IMR-90 (cell line): ENCODE measurements around the gene DLX2. TPM values are rescaled to one million over a fixed set of nuclear protein-coding genes. Genes with fewer than 3 reads are reported as not detected.

Experiments used
- ATAC-seq: fragments of 200-7000 bp; cut with Tn5 transposase; 2 replicates; pipeline ENCODE4 v1.9.1; 2020; ENCODE audit warnings: low read depth, mild to moderate bottlenecking, moderate library complexity
- BruUV-seq: library from RNA; stranded (reverse); fragments of 400-500 nt; replicated peaks from 2 replicates; lab custom pipeline; 2021; lab: Mats Ljungman, UMichigan
- CTCF ChIA-PET: fragments of 300-600 bp; formaldehyde crosslinking; extraction: SDS; loops from one replicate; lab custom pipeline; 2021; ENCODE audit warnings: antibody characterized with exemption; lab: Yijun Ruan, JAX
- POLR2A ChIA-PET: fragments of 300-600 bp; sonication (Branson Sonifier 250); formaldehyde crosslinking; loops from one replicate; lab custom pipeline; 2022; ENCODE audit warnings: antibody characterized with exemption; ENCODE audit not compliant: unreplicated experiment; lab: Charles Lee
- DNase-seq: peaks from one replicate; pipeline ENCODE4 v3.0.0; 2013
- H2AFZ ChIP-seq: replicated peaks from 2 replicates; pipeline ENCODE3; 2013; ENCODE audit warnings: low read length, mild to moderate bottlenecking; ENCODE audit not compliant: poor library complexity
- H2AK5ac ChIP-seq: 2 replicates; pipeline ENCODE4 v1.6.1; 2013; ENCODE audit warnings: low read depth, low read length, inconsistent platforms
- H2AK9ac ChIP-seq: replicated peaks from 2 replicates; pipeline ENCODE3; 2013; ENCODE audit warnings: mild to moderate bottlenecking, low read depth, low read length, moderate library complexity; ENCODE audit not compliant: poor library complexity
- H2BK120ac ChIP-seq: 2 replicates; pipeline ENCODE4 v1.6.1; 2013; ENCODE audit warnings: low read depth, low read length, inconsistent platforms
- H2BK15ac ChIP-seq: 3 replicates; pipeline ENCODE4 v1.6.1; 2013; ENCODE audit warnings: low read depth, low read length, inconsistent platforms
- H2BK20ac ChIP-seq: 2 replicates; pipeline ENCODE4 v1.6.1; 2013; ENCODE audit warnings: low read depth, mild to moderate bottlenecking, inconsistent platforms, low read length, moderate library complexity
- H2BK5ac ChIP-seq: 2 replicates; pipeline ENCODE4 v1.6.1; 2013; ENCODE audit warnings: mild to moderate bottlenecking, low read depth, low read length, inconsistent platforms; ENCODE audit not compliant: poor library complexity, severe bottlenecking
- H3K14ac ChIP-seq: replicated peaks from 2 replicates; pipeline ENCODE4 v1.6.1; 2013; ENCODE audit warnings: low read depth, low read length, inconsistent platforms
- H3K18ac ChIP-seq: 2 replicates; pipeline ENCODE4 v1.6.1; 2013; ENCODE audit warnings: low read depth, low read length, control low read depth
- H3K23ac ChIP-seq: 2 replicates; pipeline ENCODE4 v1.6.1; 2013; ENCODE audit warnings: low read depth, low read length, inconsistent platforms
- H3K27ac ChIP-seq: 2 replicates; pipeline ENCODE4 v1.5.1; 2013; ENCODE audit warnings: mild to moderate bottlenecking, control low read depth, low read length; ENCODE audit not compliant: insufficient read depth
- H3K27me3 ChIP-seq: 2 replicates; pipeline ENCODE4 v1.6.1; 2013; ENCODE audit warnings: low read length; ENCODE audit not compliant: control insufficient read depth, insufficient read depth
- H3K36me3 ChIP-seq: 2 replicates; pipeline ENCODE4 v1.6.1; 2013; ENCODE audit warnings: low read length, mixed read lengths; ENCODE audit not compliant: control insufficient read depth, insufficient read depth
- H3K4ac ChIP-seq: 2 replicates; pipeline ENCODE4 v1.6.1; 2013; ENCODE audit warnings: low read depth, low read length, inconsistent platforms
- H3K4me1 ChIP-seq: 2 replicates; pipeline ENCODE4 v1.6.1; 2013; ENCODE audit warnings: low read length, mixed read lengths; ENCODE audit not compliant: control insufficient read depth, insufficient read depth
- H3K4me2 ChIP-seq: 2 replicates; pipeline ENCODE4 v1.6.1; 2013; ENCODE audit warnings: low read depth, mild to moderate bottlenecking, control low read depth, low read length, moderate library complexity
- H3K4me3 ChIP-seq: 2 replicates; pipeline ENCODE4 v1.5.1; 2013; ENCODE audit warnings: low read depth, mild to moderate bottlenecking, control low read depth, low read length, moderate library complexity; ENCODE audit not compliant: insufficient read depth
- H3K56ac ChIP-seq: 2 replicates; pipeline ENCODE4 v1.6.1; 2013; ENCODE audit warnings: low read length, inconsistent platforms; ENCODE audit not compliant: insufficient read depth; ENCODE audit errors: extremely low read depth
- H3K79me1 ChIP-seq, 2 experiments: 2 replicates each; pipeline ENCODE4 v1.6.1; 2013; ENCODE audit warnings: low read length in 2 of 2, inconsistent platforms in 1 of 2, low read depth in 1 of 2
- H3K9ac ChIP-seq: 2 replicates; pipeline ENCODE4 v1.6.1; 2013; ENCODE audit warnings: low read depth, low read length, control low read depth
- H3K9me1 ChIP-seq: 2 replicates; pipeline ENCODE4 v1.6.1; 2013; ENCODE audit warnings: low read length, inconsistent platforms; ENCODE audit not compliant: insufficient read depth
- H3K9me3 ChIP-seq: 2 replicates; pipeline ENCODE4 v1.6.1; 2013; ENCODE audit warnings: low read length; ENCODE audit not compliant: control insufficient read depth, insufficient read depth
- H4K20me1 ChIP-seq: 2 replicates; pipeline ENCODE4 v1.6.1; 2013; ENCODE audit warnings: low read length, inconsistent platforms; ENCODE audit not compliant: insufficient read depth
- H4K5ac ChIP-seq: 2 replicates; pipeline ENCODE4 v1.6.1; 2013; ENCODE audit warnings: mild to moderate bottlenecking, low read depth, low read length, control low read depth
- H4K8ac ChIP-seq, 2 experiments: 2 replicates each; pipeline ENCODE4 v1.6.1; 2013; ENCODE audit warnings: low read depth in 2 of 2, low read length in 2 of 2, control low read depth in 1 of 2, inconsistent platforms in 1 of 2
- H4K91ac ChIP-seq: 2 replicates; pipeline ENCODE4 v1.6.1; 2013; ENCODE audit warnings: low read depth, low read length, inconsistent platforms; ENCODE audit not compliant: insufficient read depth
- CHD1 ChIP-seq: IDR thresholded peaks from 2 replicates; pipeline ENCODE4 v1.6.1; 2012; ENCODE audit warnings: low read depth, low read length, improper control_type of control experiment
- FOS ChIP-seq: fragments of 150-350 bp; IDR thresholded peaks from 2 replicates; pipeline ENCODE4 v1.6.1; 2016; ENCODE audit warnings: low read depth, low read length
- MAZ ChIP-seq: IDR thresholded peaks from 2 replicates; pipeline ENCODE4 v1.6.1; 2012; ENCODE audit warnings: low read depth, mild to moderate bottlenecking, low read length, improper control_type of control experiment, moderate library complexity, borderline replicate concordance
- NFE2L2 ChIP-seq: fragments of 150-350 bp; IDR thresholded peaks from 2 replicates; pipeline ENCODE4 v1.6.1; 2016; ENCODE audit warnings: low read depth, mild to moderate bottlenecking, low read length
- RAD21 ChIP-seq: IDR thresholded peaks from 2 replicates; pipeline ENCODE4 v1.6.1; 2012; ENCODE audit warnings: low read length, improper control_type of control experiment
- WGBS, 2 experiments: methylation state at CpG; one replicate each; pipeline versions ENCODE4 v1.1.5 to v1.1.7; 2013; ENCODE audit warnings: missing lambda C conversion rate in 2 of 2; ENCODE audit not compliant: insufficient read length in 1 of 2; ENCODE audit errors: extremely low coverage in 2 of 2; 5-methylcytosine and 5-hydroxymethylcytosine counted together
- dilution Hi-C: fragments of 300-500 bp; cut with HindIII; formaldehyde crosslinking; loops from one replicate; pipeline ENCODE4 v1.14.3; 2018; ENCODE audit warnings: low sequenced_read_pairs; ENCODE audit not compliant: unreplicated experiment
- in situ Hi-C: fragments of 300-500 bp; cut with MboI; formaldehyde crosslinking; loops from 3 replicates; pipeline ENCODE4 v1.14.3; 2019; ENCODE audit warnings: low sequenced_read_pairs, inconsistent platforms, mixed read lengths
- intact Hi-C: fragments of 100-400 bp; cut with micrococcal nuclease; formaldehyde crosslinking; loops from 2 replicates; pipeline ENCODE4 v1.10.0; 2022
- polyA plus RNA-seq, 3 experiments: library from polyadenylated mRNA; depleted of rRNA; stranded (reverse); fragments of >200 nt; gene quantifications; 2 replicates each; pipeline ENCODE4 v1.2.3, GENCODE V29; 2012; ENCODE audit warnings: low replicate concordance in 1 of 3
- total RNA-seq: library from RNA; depleted of rRNA; stranded (reverse); fragments of >200 nt; gene quantifications from 2 replicates; pipeline ENCODE4 v1.2.3, GENCODE V29; 2012
- TF ChIP-seq, protein P1 (sequence below): fragments of 150-350 bp; IDR thresholded peaks from 2 replicates; pipeline ENCODE4 v1.6.1; 2016; ENCODE audit warnings: low read depth, mild to moderate bottlenecking, low read length, moderate library complexity, borderline replicate concordance
- TF ChIP-seq, protein P2 (sequence below): conservative IDR thresholded peaks from 2 replicates; pipeline ENCODE4 v1.5.1; 2012; ENCODE audit warnings: mild to moderate bottlenecking, low read depth, low read length, improper control_type of control experiment

Gene DLX2
- total and polyA plus RNA-seq, 2 of the 4 experiments (the other 2 are of a cell fraction): 0.38 TPM; not detected in 1

DNA sequence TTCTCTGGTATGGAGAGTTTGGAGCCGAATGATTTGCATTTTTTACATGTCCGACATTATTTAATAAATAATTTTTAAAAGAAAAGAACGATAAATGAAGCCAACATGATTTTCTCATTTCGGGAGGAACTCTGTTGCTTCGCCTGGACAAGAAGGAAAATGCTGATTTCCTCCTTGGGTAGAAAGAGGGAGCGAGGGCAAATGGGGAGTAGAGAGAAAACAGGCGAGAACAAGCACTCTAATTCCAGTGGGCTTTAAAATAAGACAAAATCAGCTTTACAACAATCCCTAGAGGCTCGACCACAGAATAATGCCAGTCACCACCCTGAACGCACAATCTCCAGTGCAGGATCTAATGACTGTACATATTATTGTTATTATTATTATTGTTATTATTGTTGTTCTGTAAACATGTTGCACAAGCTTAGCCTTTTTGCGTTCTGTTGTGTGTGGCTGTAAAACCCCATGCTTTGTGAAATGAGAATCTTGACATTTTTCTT lies 13.6 kb downstream of the DLX2 start:
- 20% methylated on average over 1 of the region's 10 CpGs; no CpG with 5 or more reads in 1 of the 2 experiments for WGBS, 2 experiments
- no peak overlapping the region for H2AK5ac ChIP-seq
- no peak for DNase-seq

More for the DNA sequence above, 13.6 kb downstream of the DLX2 start:
- ChIA-PET CTCF (no interaction called here), POLR2A (no interaction called here)
- Histone ChIP-seq H3K4me2 (no peak overlapping the region), H4K5ac (no peak overlapping the region), H3K56ac (no peak overlapping the region), H2AFZ (no peak overlapping the region), H3K18ac (no peak overlapping the region), H2AK9ac (no peak overlapping the region), H2BK20ac (no peak overlapping the region), H3K27me3 (peaks cover 82% of the 10 kb centered on the region), H3K4me1 (no peaks in the 10 kb centered on the region; the same call in 1 of the 2 replicates), H3K9me1 (no peaks in the 10 kb centered on the region), H2BK15ac (no peak overlapping the region), H2BK120ac (no peak overlapping the region), H3K9me3 (peaks cover 5% of the 10 kb centered on the region; the same call in 1 of the 2 replicates), H3K36me3 (no peaks in the 10 kb centered on the region), H3K4me3 (no peak overlapping the region), H3K14ac (no peak overlapping the region), H3K79me1 (no peaks in the 10 kb centered on the region), H3K27ac (no peak overlapping the region), H4K91ac (no peak overlapping the region), H3K23ac (no peak overlapping the region), H3K9ac (no peak overlapping the region), H3K4ac (no peak overlapping the region), H4K8ac (no peak overlapping the region), H2BK5ac (no peak overlapping the region), H4K20me1 (peaks cover 8% of the 10 kb centered on the region; the same call in 1 of the 2 replicates)
- intact Hi-C loops (loop anchor here (5.0 kb wide), 1 partner anchor 92 kb away; the partner anchor contains the start of gene METAP1D), dilution Hi-C loops (no loop called here), in situ Hi-C loops (no loop called here)
- no peak for TF ChIP-seq MAZ
- TF ChIP-seq, protein P1, sequence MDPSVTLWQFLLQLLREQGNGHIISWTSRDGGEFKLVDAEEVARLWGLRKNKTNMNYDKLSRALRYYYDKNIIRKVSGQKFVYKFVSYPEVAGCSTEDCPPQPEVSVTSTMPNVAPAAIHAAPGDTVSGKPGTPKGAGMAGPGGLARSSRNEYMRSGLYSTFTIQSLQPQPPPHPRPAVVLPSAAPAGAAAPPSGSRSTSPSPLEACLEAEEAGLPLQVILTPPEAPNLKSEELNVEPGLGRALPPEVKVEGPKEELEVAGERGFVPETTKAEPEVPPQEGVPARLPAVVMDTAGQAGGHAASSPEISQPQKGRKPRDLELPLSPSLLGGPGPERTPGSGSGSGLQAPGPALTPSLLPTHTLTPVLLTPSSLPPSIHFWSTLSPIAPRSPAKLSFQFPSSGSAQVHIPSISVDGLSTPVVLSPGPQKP: no peak
- TF ChIP-seq CHD1: no peak
- no peak for TF ChIP-seq RAD21
- no peak for TF ChIP-seq FOS
- no peak for TF ChIP-seq NFE2L2
- TF ChIP-seq, protein P2, sequence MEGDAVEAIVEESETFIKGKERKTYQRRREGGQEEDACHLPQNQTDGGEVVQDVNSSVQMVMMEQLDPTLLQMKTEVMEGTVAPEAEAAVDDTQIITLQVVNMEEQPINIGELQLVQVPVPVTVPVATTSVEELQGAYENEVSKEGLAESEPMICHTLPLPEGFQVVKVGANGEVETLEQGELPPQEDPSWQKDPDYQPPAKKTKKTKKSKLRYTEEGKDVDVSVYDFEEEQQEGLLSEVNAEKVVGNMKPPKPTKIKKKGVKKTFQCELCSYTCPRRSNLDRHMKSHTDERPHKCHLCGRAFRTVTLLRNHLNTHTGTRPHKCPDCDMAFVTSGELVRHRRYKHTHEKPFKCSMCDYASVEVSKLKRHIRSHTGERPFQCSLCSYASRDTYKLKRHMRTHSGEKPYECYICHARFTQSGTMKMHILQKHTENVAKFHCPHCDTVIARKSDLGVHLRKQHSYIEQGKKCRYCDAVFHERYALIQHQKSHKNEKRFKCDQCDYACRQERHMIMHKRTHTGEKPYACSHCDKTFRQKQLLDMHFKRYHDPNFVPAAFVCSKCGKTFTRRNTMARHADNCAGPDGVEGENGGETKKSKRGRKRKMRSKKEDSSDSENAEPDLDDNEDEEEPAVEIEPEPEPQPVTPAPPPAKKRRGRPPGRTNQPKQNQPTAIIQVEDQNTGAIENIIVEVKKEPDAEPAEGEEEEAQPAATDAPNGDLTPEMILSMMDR: no peak
- BruUV-seq: no TSS peak
- no peak for ATAC-seq
